ENCODE data around the gene FLNC.

DNA sequence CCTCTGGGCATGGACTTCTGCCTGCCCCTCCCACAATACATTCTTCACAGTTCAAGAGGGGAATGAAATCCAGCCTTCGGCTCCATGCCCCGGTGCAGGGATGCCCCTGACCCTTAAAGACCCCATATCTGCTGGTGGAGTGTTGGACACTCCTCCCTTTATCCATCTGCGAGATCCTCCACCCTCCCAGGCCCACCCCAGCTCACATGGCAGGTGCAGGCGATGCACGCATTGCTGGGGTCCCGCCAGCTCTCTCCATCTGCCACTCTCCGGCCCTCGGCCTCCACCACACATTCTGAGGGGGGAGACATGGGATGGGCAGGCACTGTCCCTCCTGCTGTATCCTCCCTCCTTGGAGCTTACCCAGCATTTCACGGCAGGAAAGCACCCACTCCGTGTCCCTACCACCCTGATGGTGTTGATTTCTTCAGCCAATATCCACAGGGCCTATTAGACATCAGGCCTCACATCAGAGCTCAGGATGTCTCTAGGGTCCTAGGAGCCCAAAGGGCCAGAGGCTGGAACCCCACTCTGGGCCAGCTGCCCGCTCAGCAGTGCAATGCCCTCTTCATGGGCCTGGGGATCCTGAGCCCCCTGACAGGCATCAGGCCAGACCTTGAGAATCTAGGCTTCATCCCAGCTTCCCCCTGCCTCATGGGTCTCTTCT, 50.7 kb downstream of the FLNC start:
- TF ChIP-seq, protein P1, sequence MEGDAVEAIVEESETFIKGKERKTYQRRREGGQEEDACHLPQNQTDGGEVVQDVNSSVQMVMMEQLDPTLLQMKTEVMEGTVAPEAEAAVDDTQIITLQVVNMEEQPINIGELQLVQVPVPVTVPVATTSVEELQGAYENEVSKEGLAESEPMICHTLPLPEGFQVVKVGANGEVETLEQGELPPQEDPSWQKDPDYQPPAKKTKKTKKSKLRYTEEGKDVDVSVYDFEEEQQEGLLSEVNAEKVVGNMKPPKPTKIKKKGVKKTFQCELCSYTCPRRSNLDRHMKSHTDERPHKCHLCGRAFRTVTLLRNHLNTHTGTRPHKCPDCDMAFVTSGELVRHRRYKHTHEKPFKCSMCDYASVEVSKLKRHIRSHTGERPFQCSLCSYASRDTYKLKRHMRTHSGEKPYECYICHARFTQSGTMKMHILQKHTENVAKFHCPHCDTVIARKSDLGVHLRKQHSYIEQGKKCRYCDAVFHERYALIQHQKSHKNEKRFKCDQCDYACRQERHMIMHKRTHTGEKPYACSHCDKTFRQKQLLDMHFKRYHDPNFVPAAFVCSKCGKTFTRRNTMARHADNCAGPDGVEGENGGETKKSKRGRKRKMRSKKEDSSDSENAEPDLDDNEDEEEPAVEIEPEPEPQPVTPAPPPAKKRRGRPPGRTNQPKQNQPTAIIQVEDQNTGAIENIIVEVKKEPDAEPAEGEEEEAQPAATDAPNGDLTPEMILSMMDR (IDR thresholded peaks at IDR 0.05), result no peak
- no peak for TF ChIP-seq CHD4 (IDR thresholded peaks at IDR 0.05; ENCODE audit: borderline replicate concordance)
- no peak for TF ChIP-seq POLR2A (IDR thresholded peaks at IDR 0.05; ENCODE audit: low read length)
- TF ChIP-seq EP300 (IDR thresholded peaks at IDR 0.05), result no peak
- no peak for TF ChIP-seq POLR2AphosphoS2 (conservative IDR thresholded peaks at IDR 0.05; ENCODE audit: low read length)
